ENCODE measurements around the gene SLU7. TPM values are rescaled to one million over a fixed set of nuclear protein-coding genes. Genes with fewer than 3 reads are reported as not detected.

The SLU7 gene
- total RNA-seq, 1 experiment from 2014 or later: 33.3 TPM

- no peak overlapping the region for H4K5ac ChIP-seq (ENCODE audit: insufficient read length, low read depth, low read length)
- Mint-ChIP-seq H3K36me3 (ENCODE audit: insufficient read depth in 1 of 3, low read depth in 3 of 3) (no peaks in the 10 kb centered on the region), H3K27ac (no peak overlapping the region; a peak in 1 of 7 replicates), H3K9me3 (no peaks in the 10 kb centered on the region), H3K4me3 (peak overlapping the region; percentile 64), H3K4me1 (peaks cover 14 to 19% of the 10 kb centered on the region in 2 experiments), H3K27me3 (ENCODE audit: low read depth) (peaks cover 5% of the 10 kb centered on the region)
- H3K9me3 ChIP-seq (ENCODE audit: control insufficient read depth, low read depth, low read length): no peaks in the 10 kb centered on the region
- H2BK15ac ChIP-seq (ENCODE audit: low read depth, low read length): no peak overlapping the region
- H3K23me2 ChIP-seq (ENCODE audit: insufficient read length, low read depth, low read length, poor library complexity, severe bottlenecking): no peaks in the 10 kb centered on the region
- no peaks in the 10 kb centered on the region for H4K20me1 ChIP-seq (ENCODE audit: control insufficient read depth, insufficient read depth, insufficient read length)
- no peak overlapping the region for H3K56ac ChIP-seq (ENCODE audit: insufficient read length, low read depth, low read length)
- H3K27ac ChIP-seq (ENCODE audit: insufficient read length, low read depth, low read length): no peak overlapping the region
- no peak overlapping the region for H2BK12ac ChIP-seq (ENCODE audit: insufficient read length, low read depth, low read length)
- H4K8ac ChIP-seq (replicated peaks; ENCODE audit: insufficient read length, low read depth, low read length): no peak overlapping the region
- no peaks in the 10 kb centered on the region for H3K79me2 ChIP-seq (ENCODE audit: insufficient read depth, low read length)
- no peak overlapping the region for H2BK120ac ChIP-seq (ENCODE audit: low read depth, low read length, poor library complexity, severe bottlenecking)
- no peak overlapping the region for H3K23ac ChIP-seq (ENCODE audit: insufficient read length, low read depth, low read length)
- H3K4me1 ChIP-seq (ENCODE audit: insufficient read depth, low read length): no peaks in the 10 kb centered on the region; the same call in 1 of the 2 replicates
- no peak overlapping the region for H2AK5ac ChIP-seq (ENCODE audit: insufficient read length, low read length)
- TF ChIP-seq CTCF (conservative IDR thresholded peaks at IDR 0.05): peak; percentile 88
- WGBS (ENCODE audit: extremely low coverage, insufficient read length, low lambda C conversion rate): no CpG with 5 or more reads among the region's 18 CpGs
- H3K18ac ChIP-seq (ENCODE audit: insufficient read length, low read depth, low read length): no peak overlapping the region
- H3K4ac ChIP-seq (ENCODE audit: low read depth, low read length): no peak overlapping the region
- H2AFZ ChIP-seq (ENCODE audit: low read length): peak overlapping the region; percentile 66
- DNase-seq: peak; percentile 79
- H3K4me2 ChIP-seq (ENCODE audit: insufficient read depth, insufficient read length, low read length): peak overlapping the region; percentile 57
- no peaks in the 10 kb centered on the region for H3K79me1 ChIP-seq (ENCODE audit: insufficient read depth, low read depth, low read length, poor library complexity, severe bottlenecking)
- no peak overlapping the region for H3K14ac ChIP-seq (ENCODE audit: insufficient read depth, low read length)
- H2BK5ac ChIP-seq (ENCODE audit: insufficient read length, low read length): no peak overlapping the region
- no peak overlapping the region for H3T11ph ChIP-seq (ENCODE audit: low read length)
- no peak overlapping the region for H4K91ac ChIP-seq (ENCODE audit: insufficient read length, low read depth, low read length)
- H3K9ac ChIP-seq (ENCODE audit: extremely low read depth, insufficient read length, low read length): no peak overlapping the region
- no peak overlapping the region for H2BK20ac ChIP-seq (ENCODE audit: low read depth, low read length, poor library complexity, severe bottlenecking)
- no peaks in the 10 kb centered on the region for H3K27me3 ChIP-seq (ENCODE audit: insufficient read depth, low read length)
These were observed 19.7 kb upstream of the SLU7 start for GRCh38 chr5:160438316-160439204.

Data from H9 (cell line).